Stimulated activated naive B cell treated with anti-CD40 and anti-IgM and Interleukin-4, amounts not matched to agents 10 μg/mL and 1 μg/mL and 100 μg/mL, for 72 hours (primary cell): ENCODE measurements around the gene GLS.

Source experiments
- ATAC-seq, 2 donors: fragments of 150-1000 bp; cut with Tn5 transposase; replicated peaks; 2 replicates each; pipeline ENCODE4 v1.10.0; 2021; ENCODE audit warnings: moderate library complexity in 1 of 2
- DNase-seq: peaks from one replicate; pipeline ENCODE4 v3.0.0; 2021
- H3K27ac Mint-ChIP-seq: one replicate; pipeline ENCODE4 v1.8.0; 2022; ENCODE audit warnings: mild to moderate bottlenecking, mixed read lengths
- H3K27me3 Mint-ChIP-seq, 2 donors: one replicate each; pipeline ENCODE4 v1.8.0; 2022; ENCODE audit warnings: mixed read lengths in 2 of 2
- H3K36me3 Mint-ChIP-seq, 2 donors: one replicate each; pipeline ENCODE4 v1.8.0; 2022; ENCODE audit warnings: mixed read lengths in 2 of 2, mild to moderate bottlenecking in 1 of 2
- H3K4me1 Mint-ChIP-seq, 2 donors: one replicate each; pipeline ENCODE4 v1.8.0; 2022; ENCODE audit warnings: mixed read lengths in 2 of 2, mild to moderate bottlenecking in 1 of 2
- H3K4me3 Mint-ChIP-seq, 2 donors: one replicate each; pipeline ENCODE4 v1.8.0; 2022; ENCODE audit warnings: mild to moderate bottlenecking in 2 of 2, mixed read lengths in 2 of 2, moderate library complexity in 1 of 2
- H3K9me3 Mint-ChIP-seq, 2 donors: one replicate each; pipeline ENCODE4 v1.8.0; 2022; ENCODE audit warnings: mixed read lengths in 2 of 2, mild to moderate bottlenecking in 1 of 2

Gene GLS

DNA sequence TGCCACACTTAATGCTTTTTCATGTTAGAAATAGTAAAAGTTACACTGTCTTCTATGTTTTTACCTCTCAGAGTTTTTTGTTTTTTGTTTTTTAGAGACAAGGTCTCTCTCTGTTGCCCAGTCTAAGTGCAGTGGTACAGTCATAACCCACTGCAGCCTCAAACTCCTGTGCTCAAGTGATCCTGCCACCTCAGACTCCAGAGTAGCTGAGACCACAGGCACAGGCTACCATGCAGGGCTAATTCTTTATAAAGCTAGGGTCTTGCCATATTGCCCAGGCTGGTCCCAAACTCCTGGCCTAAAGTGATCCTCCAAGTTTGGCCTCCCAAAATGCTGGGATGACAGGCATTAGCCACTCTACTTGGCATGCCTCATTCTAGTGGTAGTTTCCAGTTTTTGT, 33.1 kb downstream of the GLS start:
- Mint-ChIP-seq H3K36me3 (peaks cover 24 to 35% of the 10 kb centered on the region in 2 donors), H3K27me3 (no peaks in the 10 kb centered on the region), H3K27ac (no peak overlapping the region), H3K4me3 (no peak overlapping the region), H3K4me1 (peaks cover 0 to 2% of the 10 kb centered on the region in 2 donors), H3K9me3 (no peaks in the 10 kb centered on the region)
- DNase-seq (no peak), ATAC-seq (no peak)

- Mint-ChIP-seq H3K4me1 (no peaks in the 10 kb centered on the region), H3K9me3 (no peaks in the 10 kb centered on the region), H3K27me3 (no peaks in the 10 kb centered on the region), H3K36me3 (peaks cover 23 to 32% of the 10 kb centered on the region in 2 donors), H3K4me3 (no peak overlapping the region), H3K27ac (no peak overlapping the region)
- ATAC-seq, result no peak
- no peak for DNase-seq
Observed at GRCh38 chr2:190916829-190917228, 36.2 kb downstream of the GLS start.

DNA sequence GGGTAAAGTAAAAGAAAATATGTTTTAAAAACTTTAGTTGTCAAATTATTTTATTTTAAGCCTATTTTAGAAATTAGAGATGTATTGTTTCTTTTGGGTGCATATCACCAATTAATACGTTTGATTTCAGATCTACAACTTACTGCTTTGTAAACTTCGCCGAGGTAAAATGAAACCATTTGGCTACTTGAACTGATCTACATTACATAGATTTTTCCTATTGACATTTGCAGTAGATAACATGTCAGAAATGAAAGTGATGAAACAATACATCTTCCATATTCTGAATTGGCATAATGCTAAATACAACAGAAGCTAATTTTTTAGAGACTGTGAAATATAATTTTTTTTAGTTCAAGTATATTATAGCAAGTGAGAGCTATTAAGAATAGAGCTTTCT, 39.5 kb downstream of the GLS start:
- Mint-ChIP-seq H3K36me3 (peaks cover 33 to 51% of the 10 kb centered on the region in 2 donors), H3K27me3 (no peaks in the 10 kb centered on the region), H3K4me3 (no peak overlapping the region), H3K27ac (no peak overlapping the region), H3K4me1 (peaks cover 0 to 6% of the 10 kb centered on the region in 2 donors), H3K9me3 (no peaks in the 10 kb centered on the region)
- DNase-seq, result no peak
- ATAC-seq, result no peak

DNA sequence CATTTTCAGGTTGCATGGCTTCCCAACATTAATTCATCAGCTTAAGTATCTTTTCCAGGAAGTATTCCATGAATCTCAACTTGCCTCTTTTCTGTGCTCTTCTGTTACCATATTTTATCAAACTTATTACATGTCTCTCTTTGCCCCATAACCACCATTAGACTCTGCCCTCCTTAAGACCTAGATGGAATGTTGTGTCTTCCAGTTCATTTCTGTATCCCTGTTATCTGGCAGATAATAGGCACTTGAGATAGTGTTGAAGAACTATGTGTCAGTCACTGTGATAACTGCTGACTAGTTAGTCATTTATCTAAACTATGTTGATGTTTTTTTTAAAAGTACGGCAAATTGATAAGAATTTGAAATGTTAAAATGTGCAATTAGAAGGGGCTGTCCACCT, 41.8 kb downstream of the GLS start:
- ATAC-seq (no peak), DNase-seq (no peak)
- Mint-ChIP-seq H3K4me3 (no peak overlapping the region), H3K9me3 (no peaks in the 10 kb centered on the region), H3K27ac (peak overlapping the region; percentile 3), H3K36me3 (peaks cover 20 to 43% of the 10 kb centered on the region in 2 donors), H3K27me3 (no peaks in the 10 kb centered on the region), H3K4me1 (peaks cover 0 to 6% of the 10 kb centered on the region in 2 donors)

DNA sequence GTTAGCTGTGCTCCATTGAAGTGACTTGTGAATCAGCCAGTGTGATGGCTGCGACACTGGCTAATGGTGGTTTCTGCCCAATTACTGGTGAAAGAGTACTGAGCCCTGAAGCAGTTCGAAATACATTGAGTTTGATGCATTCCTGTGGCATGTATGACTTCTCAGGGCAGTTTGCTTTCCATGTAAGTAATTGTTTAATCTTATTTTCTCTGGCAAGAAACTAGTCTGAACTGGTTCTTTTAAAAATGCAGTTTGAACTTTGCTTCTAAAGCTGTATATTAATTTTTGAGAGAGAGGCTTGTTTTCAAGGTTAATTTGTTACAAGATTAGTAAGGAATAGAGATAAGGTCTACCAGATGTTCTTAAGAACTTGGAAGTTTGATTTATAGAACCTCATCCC, 46.7 kb downstream of the GLS start:
- Mint-ChIP-seq H3K36me3 (peaks cover 25 to 39% of the 10 kb centered on the region in 2 donors), H3K27me3 (no peaks in the 10 kb centered on the region), H3K4me3 (no peak overlapping the region), H3K9me3 (no peaks in the 10 kb centered on the region), H3K27ac (peak overlapping the region; percentile 62), H3K4me1 (peaks cover 5% of the 10 kb centered on the region in 2 donors)
- ATAC-seq, result no peak
- no peak for DNase-seq

DNA sequence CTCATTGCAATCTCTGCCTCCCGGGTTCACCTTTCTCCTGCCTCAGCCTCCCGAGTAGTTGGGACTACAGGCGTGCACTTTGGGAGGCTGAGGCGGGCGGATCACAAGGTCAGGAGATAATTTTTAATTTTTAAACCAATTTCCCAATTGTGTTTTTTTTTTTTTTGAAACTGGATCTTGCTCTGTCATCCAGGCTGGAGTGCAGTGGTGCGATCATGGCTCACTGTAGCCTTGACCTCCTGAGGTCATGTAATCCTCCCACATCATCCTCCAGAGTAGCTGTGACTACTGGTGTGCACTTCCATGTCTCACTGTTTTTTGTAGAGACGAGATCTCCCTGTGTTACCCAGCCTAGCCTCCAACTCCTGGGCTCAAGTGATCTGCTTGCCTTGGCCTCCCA, 49.3 kb downstream of the GLS start:
- H3K27me3 Mint-ChIP-seq, result no peaks in the 10 kb centered on the region
- no peak for ATAC-seq
- no peak overlapping the region for H3K27ac Mint-ChIP-seq
- peaks cover 16 to 25% of the 10 kb centered on the region in 2 donors for H3K36me3 Mint-ChIP-seq
- DNase-seq, result no peak
- H3K4me1 Mint-ChIP-seq, result peaks cover 0 to 5% of the 10 kb centered on the region in 2 donors
- no peak overlapping the region for H3K4me3 Mint-ChIP-seq
- no peaks in the 10 kb centered on the region for H3K9me3 Mint-ChIP-seq

GRCh38 chr2:190930411-190930810, 49.8 kb downstream of the GLS start:
- no peak overlapping the region for H3K4me3 Mint-ChIP-seq
- H3K27ac Mint-ChIP-seq, result no peak overlapping the region
- no peaks in the 10 kb centered on the region for H3K9me3 Mint-ChIP-seq
- peaks cover 0 to 5% of the 10 kb centered on the region in 2 donors for H3K4me1 Mint-ChIP-seq
- ATAC-seq (no peak), DNase-seq (no peak)
- H3K27me3 Mint-ChIP-seq, result no peaks in the 10 kb centered on the region
- peaks cover 16 to 22% of the 10 kb centered on the region in 2 donors for H3K36me3 Mint-ChIP-seq

GRCh38 chr2:190932514-190932913, 51.9 kb downstream of the GLS start:
- H3K27me3 Mint-ChIP-seq, result no peaks in the 10 kb centered on the region
- H3K4me1 Mint-ChIP-seq, result peaks cover 0 to 5% of the 10 kb centered on the region in 2 donors
- H3K4me3 Mint-ChIP-seq, result no peak overlapping the region
- H3K9me3 Mint-ChIP-seq, result no peaks in the 10 kb centered on the region
- no peak for DNase-seq
- peaks cover 13 to 16% of the 10 kb centered on the region in 2 donors for H3K36me3 Mint-ChIP-seq
- H3K27ac Mint-ChIP-seq, result no peak overlapping the region
- ATAC-seq, result no peak

DNA sequence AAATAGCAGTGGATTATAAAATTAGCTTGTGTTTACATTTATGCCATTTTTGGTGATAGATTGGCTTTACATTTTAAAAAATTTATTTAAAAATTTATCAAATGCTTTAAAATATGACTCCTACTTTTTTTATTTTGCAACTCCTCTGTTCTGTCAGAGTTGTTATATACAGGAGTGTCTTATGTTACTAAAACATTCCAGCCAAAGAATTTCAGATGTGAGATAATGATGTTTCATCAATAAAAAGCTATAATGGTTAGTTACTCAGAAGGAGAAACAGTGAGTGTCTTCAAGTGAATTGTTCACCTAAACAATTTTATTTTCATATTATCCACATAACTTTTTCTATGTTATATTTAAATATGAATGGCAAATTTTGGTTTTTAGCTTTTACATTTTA, 52.7 kb downstream of the GLS start:
- ATAC-seq (no peak), DNase-seq (no peak)
- Mint-ChIP-seq H3K4me1 (peaks cover 0 to 5% of the 10 kb centered on the region in 2 donors), H3K9me3 (no peaks in the 10 kb centered on the region), H3K4me3 (no peak overlapping the region), H3K27ac (no peak overlapping the region), H3K27me3 (no peaks in the 10 kb centered on the region), H3K36me3 (peaks cover 13 to 16% of the 10 kb centered on the region in 2 donors)

- Mint-ChIP-seq H3K27ac (no peak overlapping the region), H3K4me3 (no peak overlapping the region), H3K4me1 (peaks cover 1 to 2% of the 10 kb centered on the region in 2 donors), H3K27me3 (no peaks in the 10 kb centered on the region), H3K36me3 (peaks cover 6 to 9% of the 10 kb centered on the region in 2 donors), H3K9me3 (no peaks in the 10 kb centered on the region)
- no peak for ATAC-seq
- no peak for DNase-seq
Observed at GRCh38 chr2:190935054-190935453, 54.4 kb downstream of the GLS start.

DNA sequence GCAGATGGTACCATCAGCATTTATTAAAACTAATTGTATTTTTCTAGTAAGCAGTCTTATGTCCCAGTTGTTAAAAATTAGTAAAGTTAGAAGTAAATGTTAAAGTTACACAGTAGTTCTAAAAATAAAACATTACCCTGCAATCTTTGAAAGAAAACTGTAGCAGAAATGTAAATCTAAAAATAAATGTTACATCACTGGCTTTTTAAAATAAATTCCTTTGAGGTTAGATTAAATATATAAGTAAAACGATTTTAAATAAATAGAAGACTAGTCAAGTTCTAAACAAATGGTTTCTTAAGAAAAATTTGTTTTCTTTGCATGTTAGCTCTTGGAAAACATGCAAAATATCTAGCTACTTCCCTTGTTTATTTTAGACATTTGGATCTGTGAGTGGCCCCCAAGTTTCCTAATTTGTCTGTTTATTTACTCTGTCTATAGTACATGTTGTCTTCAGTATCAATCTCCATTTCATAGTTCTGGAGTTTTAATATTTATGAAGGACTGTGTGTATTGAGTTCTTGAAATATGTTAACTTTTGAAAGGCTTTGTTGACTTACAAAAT, 58.2 kb downstream of the GLS start:
- DNase-seq (no peak), ATAC-seq (no peak)
- Mint-ChIP-seq H3K27me3 (no peaks in the 10 kb centered on the region), H3K27ac (no peak overlapping the region), H3K36me3 (peaks cover 0 to 2% of the 10 kb centered on the region in 2 donors), H3K4me1 (peaks cover 0 to 1% of the 10 kb centered on the region in 2 donors), H3K9me3 (no peaks in the 10 kb centered on the region), H3K4me3 (no peak overlapping the region)

GRCh38 chr2:190940454-190940853, 59.8 kb downstream of the GLS start:
- no peaks in the 10 kb centered on the region for H3K9me3 Mint-ChIP-seq

GRCh38 chr2:190941571-190941970, 61.0 kb downstream of the GLS start:
- Mint-ChIP-seq H3K9me3 (no peaks in the 10 kb centered on the region), H3K27ac (no peak overlapping the region), H3K4me1 (peaks cover 2 to 4% of the 10 kb centered on the region in 2 donors), H3K27me3 (no peaks in the 10 kb centered on the region), H3K4me3 (no peak overlapping the region), H3K36me3 (peaks cover 2 to 3% of the 10 kb centered on the region in 2 donors)
- no peak for ATAC-seq
- no peak for DNase-seq

More at GRCh38 chr2:190940454-190940853, 59.8 kb downstream of the GLS start:
- DNase-seq, result no peak
- H3K4me3 Mint-ChIP-seq, result no peak overlapping the region
- no peaks in the 10 kb centered on the region for H3K27me3 Mint-ChIP-seq
- H3K27ac Mint-ChIP-seq, result no peak overlapping the region
- peaks cover 0 to 1% of the 10 kb centered on the region in 2 donors for H3K4me1 Mint-ChIP-seq
- peaks cover 0 to 2% of the 10 kb centered on the region in 2 donors for H3K36me3 Mint-ChIP-seq
- no peak for ATAC-seq

GRCh38 chr2:190942697-190943096, 62.1 kb downstream of the GLS start:
- peaks cover 5 to 7% of the 10 kb centered on the region in 2 donors for H3K4me1 Mint-ChIP-seq
- H3K27me3 Mint-ChIP-seq, result no peaks in the 10 kb centered on the region
- no peak overlapping the region for H3K4me3 Mint-ChIP-seq
- no peaks in the 10 kb centered on the region for H3K9me3 Mint-ChIP-seq
- no peak for DNase-seq
- no peak overlapping the region for H3K27ac Mint-ChIP-seq
- peaks cover 3% of the 10 kb centered on the region in 2 donors for H3K36me3 Mint-ChIP-seq
- no peak for ATAC-seq

DNA sequence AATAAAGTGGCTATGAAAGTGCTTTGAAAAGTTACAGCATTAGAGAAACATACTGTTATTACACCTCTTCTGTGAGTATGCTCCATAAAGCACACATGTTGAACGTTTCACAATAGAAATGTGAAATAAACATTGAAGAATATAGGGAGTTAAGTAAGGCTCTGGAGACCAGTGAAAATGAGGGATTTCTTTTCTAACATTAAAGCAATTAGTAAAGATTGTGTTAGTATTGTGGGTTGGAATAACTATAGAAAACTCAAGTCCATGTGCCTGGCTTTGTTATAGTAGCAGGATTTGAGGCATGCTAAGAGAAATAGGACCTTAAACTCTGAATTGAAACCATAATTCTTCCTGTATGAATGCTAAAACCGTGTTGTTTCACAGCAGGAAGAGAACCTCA, 63.1 kb downstream of the GLS start:
- no peak for DNase-seq
- Mint-ChIP-seq H3K4me3 (no peak overlapping the region), H3K27ac (no peak overlapping the region), H3K9me3 (no peaks in the 10 kb centered on the region), H3K27me3 (no peaks in the 10 kb centered on the region), H3K36me3 (peaks cover 3% of the 10 kb centered on the region in 2 donors), H3K4me1 (peaks cover 5 to 7% of the 10 kb centered on the region in 2 donors)
- no peak for ATAC-seq
